GM19099 (cell line): ENCODE measurements around the gene TNS1.

Source experiments
- POLR2A ChIP-seq: IDR thresholded peaks from 3 replicates; pipeline ENCODE4 v1.6.1; 2011; ENCODE audit warnings: low read depth; ENCODE audit not compliant: insufficient read length; ENCODE audit errors: extremely low read depth

The TNS1 gene

DNA sequence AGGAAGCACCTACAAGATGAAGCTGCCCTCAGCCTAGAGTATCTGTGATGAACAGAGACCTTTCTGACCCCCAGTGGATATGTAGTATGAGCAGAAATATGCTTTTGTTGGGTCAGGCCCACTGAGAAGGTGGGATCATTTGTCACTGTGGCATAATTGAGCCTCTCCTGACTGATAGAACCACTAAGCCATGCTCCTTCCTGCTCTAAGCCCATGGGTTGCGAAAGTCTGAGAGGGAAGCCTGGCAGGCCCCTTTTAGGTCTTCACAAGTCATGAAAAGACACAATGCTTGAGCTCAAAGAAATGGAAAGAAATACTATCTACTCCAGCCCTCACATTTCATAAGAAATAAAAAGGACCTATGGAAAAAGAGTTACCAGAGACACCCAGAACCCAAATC lies 127.7 kb downstream of the TNS1 start:
- no peak for TF ChIP-seq POLR2A

DNA sequence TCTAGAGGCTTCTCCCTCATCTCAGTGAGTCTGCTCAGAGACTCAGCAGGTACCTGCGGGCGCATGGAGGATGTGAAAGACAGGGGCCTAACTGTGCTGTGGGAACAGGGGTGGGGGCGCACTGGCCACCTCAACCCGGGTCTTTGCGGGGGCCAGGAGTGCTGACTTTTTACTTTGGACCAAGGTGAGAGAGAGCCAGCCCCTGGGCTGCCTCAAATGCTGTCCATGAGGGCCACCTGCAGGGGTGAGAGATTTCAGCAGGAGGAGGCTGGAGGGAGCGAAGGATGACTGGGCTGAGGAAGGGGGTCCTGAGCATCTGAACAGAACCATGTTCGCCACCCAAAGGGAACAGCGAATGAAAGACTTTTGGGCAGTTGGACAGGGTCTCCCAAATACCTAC lies 129.4 kb downstream of the TNS1 start:
- no peak for TF ChIP-seq POLR2A

DNA sequence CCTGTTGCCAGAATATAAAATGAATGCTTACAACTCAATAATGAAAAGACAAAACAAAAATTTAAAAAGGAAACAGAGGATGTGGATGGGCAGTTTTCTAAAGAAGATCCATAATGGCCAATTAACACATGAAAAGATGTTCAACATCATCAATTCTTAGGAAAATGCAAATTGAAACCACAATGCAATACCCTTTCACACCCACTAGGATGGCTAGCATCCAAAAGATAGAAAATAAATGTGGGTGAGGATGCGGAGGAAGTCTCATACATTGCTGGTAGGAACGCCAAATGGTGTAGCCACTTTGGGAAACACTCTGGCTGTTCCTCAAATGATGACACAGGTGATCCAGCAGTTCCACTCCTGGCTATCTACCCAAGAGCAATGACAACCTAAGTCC lies 130.5 kb downstream of the TNS1 start:
- no peak for TF ChIP-seq POLR2A

DNA sequence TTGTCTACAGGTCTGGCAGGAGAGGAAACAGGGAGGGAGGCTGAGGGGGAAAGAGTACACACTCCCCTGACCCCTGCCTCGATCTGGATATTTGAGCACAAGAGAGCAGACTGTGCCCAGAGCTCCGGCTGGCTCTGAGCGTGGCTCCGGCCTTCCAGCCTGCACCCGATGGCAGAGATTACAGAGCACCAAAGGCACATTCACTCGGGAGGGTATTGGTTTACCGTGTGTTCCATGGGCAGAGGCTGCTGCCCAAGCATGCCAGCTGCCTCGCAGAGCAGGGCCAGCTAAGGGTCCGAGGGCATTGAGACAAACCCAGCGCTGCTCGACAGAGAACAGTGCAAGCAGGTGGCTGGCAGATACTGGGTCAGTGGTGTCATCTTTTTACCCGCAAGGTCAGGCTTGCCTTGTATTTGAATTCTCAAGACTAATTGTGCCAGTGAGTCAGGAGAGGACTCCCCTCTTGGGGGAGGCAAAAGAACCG lies 132.2 kb downstream of the TNS1 start:
- TF ChIP-seq POLR2A: no peak

DNA sequence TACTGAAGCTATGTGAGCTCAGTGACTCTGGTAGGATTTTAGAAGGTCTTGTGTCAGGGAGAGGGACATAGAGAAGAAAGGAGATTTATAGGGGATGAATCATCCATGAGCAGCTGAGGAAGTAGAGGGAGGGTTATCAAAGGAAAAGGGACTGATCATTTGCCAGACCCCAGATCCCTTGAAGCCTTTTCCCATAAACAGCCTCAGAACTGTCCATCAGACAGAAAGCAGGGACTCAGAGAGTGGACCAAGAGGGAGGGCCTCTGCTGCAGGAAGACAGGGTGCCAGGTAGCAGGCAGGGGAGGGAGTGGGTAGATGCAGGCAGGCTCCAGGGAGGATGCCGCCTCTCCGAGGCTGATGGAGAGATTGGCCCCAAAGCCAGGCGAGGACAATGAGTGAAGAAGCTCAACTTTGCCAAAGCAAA lies 133.9 kb downstream of the TNS1 start:
- TF ChIP-seq POLR2A: no peak

DNA sequence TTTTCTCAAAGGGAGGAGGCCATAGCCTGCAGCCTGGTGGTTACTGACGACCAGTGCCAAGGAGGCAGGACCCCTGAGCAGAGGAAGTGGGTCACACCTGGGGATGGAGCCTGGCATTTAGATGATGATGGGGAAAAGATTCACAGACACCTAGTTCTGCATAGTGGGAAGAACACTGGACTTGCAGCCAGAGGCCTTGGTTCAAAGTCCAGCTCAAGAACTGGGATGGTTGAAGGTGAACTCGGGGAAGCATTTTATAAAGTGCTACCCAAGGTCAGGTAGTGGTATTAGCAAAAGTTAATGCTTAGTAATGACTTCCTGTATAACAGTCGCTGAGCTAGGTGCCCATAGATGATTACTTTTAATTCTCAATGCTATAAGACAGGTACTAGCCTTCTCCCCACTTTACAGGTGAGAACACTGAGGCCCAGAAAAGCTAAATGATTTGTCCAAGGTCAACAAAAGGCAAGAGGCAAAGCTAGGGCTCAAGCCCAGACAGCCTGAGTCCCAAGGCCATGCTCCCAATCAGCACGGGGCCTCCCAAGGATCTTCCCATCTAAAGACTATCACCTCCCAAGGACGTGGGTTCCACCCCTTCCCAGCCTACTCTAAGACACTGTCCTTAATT lies 134.4 kb downstream of the TNS1 start:
- TF ChIP-seq POLR2A: no peak

DNA sequence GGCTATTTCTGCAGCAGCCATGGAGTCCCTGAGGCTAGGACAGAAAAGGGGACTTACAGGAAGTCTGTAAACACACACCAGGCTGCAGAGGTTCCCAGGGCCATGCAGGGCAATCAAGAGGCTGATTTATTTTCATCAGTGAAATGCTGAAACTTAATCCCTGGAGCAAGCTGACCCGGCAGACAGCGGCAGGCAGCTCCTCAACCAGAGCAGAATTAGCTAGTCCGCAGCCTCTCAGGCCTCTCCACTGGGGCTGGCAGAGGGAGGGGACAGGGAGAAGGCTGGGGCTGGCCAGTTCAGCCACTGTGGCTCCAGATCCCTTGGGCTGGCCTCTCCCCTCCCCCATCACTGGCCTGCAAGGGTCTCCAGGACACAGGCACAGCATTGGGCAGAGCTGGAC lies 136.3 kb downstream of the TNS1 start:
- TF ChIP-seq POLR2A: no peak

DNA sequence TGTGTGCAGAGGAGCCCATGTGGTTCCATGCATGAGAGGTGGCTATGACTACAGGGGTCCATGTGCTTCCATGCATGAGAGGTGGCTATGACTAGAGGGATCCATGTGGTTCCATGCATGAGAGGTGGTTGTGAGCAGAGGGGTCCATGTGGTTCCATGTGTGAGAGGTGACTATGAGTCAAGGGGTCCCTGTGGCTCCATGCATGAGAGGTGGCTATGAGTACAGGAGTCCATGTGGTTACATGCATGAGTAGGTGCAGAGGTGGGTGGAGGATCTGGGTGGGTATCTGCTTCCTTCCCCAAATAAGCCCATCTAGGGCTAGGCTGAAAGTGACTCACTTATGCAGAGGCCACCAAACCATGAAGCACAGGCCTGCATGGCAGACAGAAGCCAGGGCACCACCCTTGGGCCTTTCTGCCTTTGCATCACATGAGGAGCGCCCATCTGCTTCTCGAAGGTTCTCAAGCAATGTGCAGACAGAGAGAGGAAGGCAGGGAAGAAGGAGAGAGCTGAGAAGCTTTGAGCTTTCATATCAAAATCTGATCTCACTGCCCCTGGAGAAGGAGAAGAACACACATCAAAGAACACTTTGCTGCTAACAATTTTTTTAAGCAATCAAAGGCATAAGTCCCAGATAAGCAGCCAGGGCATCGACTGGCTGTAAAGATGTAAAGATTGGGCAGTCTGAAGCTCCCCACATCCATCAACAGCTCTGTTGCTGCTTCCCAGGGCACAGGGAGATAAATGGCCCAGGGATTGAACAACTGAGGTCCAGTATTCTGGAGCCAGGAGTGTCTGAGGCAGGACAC lies 137.6 kb downstream of the TNS1 start:
- no peak for TF ChIP-seq POLR2A

DNA sequence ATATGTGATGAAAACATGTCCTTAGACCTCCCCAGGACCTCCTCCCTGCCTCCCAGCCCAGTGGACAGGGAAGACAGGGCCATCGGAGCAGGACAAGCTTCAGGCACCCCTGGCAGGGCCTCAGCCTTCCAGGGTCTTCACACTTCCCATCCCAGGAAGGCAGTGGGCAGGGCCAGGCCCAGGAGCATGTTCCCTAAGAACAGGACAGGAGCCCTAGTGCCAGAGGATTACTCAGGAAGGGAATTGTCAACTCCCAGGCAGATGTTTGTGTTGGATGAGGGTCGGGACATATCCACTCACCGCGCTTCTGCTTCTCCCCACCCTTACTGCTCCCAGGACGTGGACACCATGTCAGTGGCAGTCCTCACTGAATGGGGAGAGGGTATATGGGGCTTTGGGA lies 138.9 kb downstream of the TNS1 start:
- no peak for TF ChIP-seq POLR2A

DNA sequence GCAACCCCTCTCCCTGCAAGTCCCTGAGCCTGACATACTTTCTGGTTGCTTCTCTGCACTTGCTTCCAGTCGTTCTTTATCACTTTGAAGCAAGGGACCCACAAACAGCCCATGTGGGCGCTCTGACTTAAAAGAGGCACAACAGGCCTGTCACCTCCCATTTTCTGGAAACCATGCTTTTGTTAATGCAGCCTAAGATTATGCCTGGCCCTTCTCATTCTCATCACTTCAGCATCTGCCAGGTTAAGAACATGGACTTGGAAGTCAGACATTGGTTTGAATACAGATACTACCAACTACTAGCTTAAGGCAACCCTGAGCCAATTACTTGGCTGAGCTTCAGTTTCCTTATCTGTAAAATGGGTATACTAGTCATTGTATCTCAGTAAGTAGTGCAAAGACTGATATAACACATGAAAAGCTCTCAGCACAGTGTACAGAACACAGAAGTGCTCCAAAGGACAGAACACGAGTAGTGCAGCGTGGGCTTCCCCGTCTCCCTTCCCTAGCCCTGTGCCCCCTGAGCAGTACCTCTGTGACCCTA lies 141.4 kb downstream of the TNS1 start:
- TF ChIP-seq POLR2A: no peak

DNA sequence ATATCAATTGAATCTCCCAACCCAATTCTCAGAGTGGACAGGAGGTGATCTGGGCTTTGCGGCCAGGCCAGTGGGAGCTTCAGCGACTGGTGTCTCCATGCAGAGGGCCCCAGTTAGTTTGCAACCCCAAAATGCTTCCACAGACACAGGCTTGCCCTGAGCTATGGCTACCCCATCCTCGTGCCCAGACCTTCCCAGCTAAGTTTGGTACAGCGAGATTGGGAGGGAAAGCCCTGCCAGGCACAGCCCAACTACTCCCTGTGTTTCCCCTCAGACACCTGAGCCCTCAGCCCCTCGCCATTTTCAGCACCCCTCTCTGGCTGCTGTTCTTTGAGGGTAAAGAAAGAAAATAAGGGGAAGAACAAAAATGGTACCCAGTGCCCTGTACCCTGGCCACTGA lies 142.9 kb downstream of the TNS1 start:
- TF ChIP-seq POLR2A: no peak

DNA sequence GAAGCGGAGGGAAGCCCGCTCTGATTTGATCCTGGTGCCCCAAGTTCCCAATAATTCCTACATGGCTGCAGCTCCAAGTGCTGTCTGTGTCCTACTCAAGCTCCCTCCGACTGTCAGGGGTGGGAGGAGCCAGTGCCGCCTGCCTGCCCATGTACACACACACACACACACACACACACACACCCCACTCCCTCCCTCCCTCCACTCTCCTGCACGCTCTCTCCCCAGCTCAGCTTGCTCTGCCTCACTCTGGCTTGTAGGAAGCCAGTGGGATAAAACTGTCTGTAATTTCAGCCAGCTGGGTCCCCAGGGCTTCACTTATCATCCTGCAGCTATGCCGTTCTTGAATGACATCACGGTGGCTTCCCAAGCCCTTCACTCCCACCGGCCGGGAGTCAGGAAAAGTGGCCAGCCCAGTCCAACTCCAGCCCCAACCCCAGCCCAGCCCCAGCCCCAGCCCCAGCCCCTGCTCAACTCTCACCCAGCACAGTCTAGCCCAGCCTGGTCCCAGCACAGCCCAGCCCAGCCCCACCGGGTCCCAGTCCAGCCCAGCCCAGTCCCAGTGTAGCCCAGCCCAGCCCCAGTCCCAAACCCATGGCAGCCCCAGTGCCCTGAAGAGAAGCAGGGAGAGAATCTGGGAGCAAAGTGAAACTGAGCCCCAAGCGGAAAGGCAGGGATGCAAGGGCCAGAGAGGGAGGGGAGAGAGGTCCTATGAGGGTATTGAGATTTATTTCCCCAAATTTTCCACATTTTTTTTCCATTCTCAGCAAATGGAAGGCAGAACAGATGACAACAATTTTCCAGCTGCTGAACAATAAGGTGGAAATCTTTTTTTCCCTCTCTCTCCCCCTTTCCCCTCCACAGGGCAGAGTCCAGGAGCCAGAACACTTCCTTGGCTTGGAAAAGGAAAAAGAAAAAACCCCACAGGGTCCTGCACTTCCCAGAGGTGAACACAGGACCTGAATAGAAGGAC lies 144.0 kb downstream of the TNS1 start:
- no peak for TF ChIP-seq POLR2A

DNA sequence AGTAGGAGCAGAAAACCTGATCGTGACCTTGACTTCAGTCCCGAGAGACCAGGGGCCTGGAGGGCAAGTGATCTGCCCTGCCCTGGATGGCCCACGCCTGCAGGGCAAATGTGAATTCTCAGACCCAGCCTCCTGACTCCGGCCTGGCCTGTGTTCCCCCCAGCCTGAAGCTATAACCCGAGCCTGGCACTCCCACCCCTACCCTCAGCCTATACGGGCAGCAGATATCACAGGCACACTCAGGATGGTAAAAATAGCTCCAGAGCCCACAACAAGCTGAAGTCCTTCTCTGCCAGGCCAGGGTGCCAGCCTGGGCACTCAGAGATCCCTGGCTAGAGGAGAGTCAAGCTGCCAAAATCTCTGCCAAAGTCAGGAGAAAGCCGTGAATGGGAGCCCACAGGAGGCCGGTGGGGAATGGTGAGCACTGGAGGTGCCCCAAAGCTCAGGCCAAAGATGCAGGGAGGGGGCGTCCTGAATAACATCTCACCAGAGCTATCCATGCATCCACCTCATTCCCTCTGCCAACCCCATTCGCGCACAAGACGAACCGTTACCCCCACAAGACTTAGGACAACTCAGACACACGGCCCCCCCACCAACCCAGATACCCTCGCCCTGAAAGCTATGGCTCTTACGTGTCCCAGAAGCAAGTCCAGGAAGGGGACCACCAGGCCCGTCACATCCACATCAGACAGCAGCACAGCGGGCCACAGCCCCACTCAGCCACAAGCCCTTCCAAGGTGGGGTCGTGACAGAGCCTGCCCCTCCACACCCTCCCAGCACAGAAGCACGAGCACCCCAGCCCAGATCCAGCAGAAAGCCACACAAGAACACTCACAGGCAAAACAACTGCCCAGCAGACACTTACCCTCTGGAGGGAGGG lies 144.9 kb downstream of the TNS1 start:
- no peak for TF ChIP-seq POLR2A

DNA sequence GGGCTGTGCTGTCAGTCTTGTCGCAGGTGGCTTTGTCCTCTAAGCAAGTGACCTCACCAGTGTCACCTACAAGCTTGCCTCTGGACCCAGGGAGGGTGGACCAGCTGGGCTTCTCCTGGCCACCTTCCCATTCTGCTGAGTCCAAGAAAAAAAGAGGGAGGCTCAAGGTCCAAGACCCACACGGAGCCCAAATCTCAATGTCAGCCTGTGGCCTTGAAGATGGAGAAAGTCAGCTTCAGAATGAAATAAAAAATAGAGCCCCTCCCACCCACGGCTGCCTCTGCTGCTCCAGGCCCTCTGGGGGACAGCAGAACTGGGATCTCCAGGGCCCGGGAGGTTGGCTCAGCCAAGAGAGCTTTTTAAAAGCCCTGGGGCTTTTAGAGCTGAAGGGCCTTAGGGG lies 145.9 kb downstream of the TNS1 start:
- no peak for TF ChIP-seq POLR2A
